Endothelial cell of umbilical vein (primary cell): ENCODE measurements around the gene SCN2B. TPM values are rescaled to one million over a fixed set of nuclear protein-coding genes. Genes with fewer than 3 reads are reported as not detected.

Source experiments
- BruUV-seq: library from RNA; stranded (reverse); fragments of 400-500 nt; replicated peaks from 2 replicates; lab custom pipeline; 2021; lab: Mats Ljungman, UMichigan
- CTCF ChIA-PET: fragments of 300-600, 350-600 bp; sonication (Branson Sonifier 250); formaldehyde crosslinking; loops from one replicate; lab custom pipeline; 2021; ENCODE audit warnings: antibody characterized with exemption, inconsistent platforms; lab: Charles Lee
- POLR2A ChIA-PET: fragments of 300-600, 350-600 bp; sonication (Branson Sonifier 250); formaldehyde crosslinking; loops from one replicate; lab custom pipeline; 2021; ENCODE audit warnings: antibody characterized with exemption, inconsistent platforms; lab: Charles Lee
- DNase-seq: peaks from one replicate; pipeline ENCODE4 v3.0.0-alpha.2; 2011; ENCODE audit warnings: low read depth, low spot score
- FAIRE-seq: peaks from 2 replicates; lab custom pipeline; 2011; peaks lifted over from hg19 to GRCh38; lab: Jason Lieb, UNC
- H2AFZ ChIP-seq: 2 replicates; pipeline ENCODE4 v1.6.0; 2012; ENCODE audit warnings: low read depth, low read length, control low read depth, inconsistent platforms
- H3K27ac ChIP-seq: 2 replicates; pipeline ENCODE4 v1.5.1; 2011; ENCODE audit warnings: low read depth, mild to moderate bottlenecking, control low read depth, low read length, moderate library complexity; ENCODE audit not compliant: insufficient read depth
- H3K27me3 ChIP-seq, 2 experiments: 2 replicates each; pipeline versions ENCODE4 v1.6.0 to v1.6.1; 2011; ENCODE audit warnings: low read length in 2 of 2, mixed read lengths in 1 of 2; ENCODE audit not compliant: control insufficient read depth in 2 of 2, insufficient read depth in 2 of 2
- H3K36me3 ChIP-seq, 2 experiments: 2 replicates in 1 of 2; 3 replicates in 1 of 2; pipeline ENCODE4 v1.5.1; 2011; ENCODE audit warnings: low read length in 2 of 2, mild to moderate bottlenecking in 1 of 2, moderate library complexity in 1 of 2; ENCODE audit not compliant: control insufficient read depth in 2 of 2, insufficient read depth in 2 of 2; ENCODE audit errors: extremely low read depth in 1 of 2
- H3K4me1 ChIP-seq: 3 replicates; pipeline ENCODE4 v1.5.1; 2011; ENCODE audit warnings: mild to moderate bottlenecking, low read length; ENCODE audit not compliant: control insufficient read depth, insufficient read depth; ENCODE audit errors: extremely low read depth
- H3K4me2 ChIP-seq: 2 replicates; pipeline ENCODE4 v1.6.1; 2011; ENCODE audit warnings: low read length, control low read depth, mixed read lengths; ENCODE audit not compliant: insufficient read depth
- H3K4me3 ChIP-seq, 3 experiments: fragments of 200-600 bp in 1 of 3; sonication (generic), shearing (Covaris generic) in 1 of 3; replicated peaks in 1 of 3; 2 replicates each; pipeline ENCODE4 v1.5.1; 2011 to 2016; ENCODE audit warnings: control low read depth in 3 of 3, low read length in 3 of 3, mild to moderate bottlenecking in 2 of 3, inconsistent platforms in 1 of 3, low read depth in 1 of 3, moderate library complexity in 1 of 3; ENCODE audit not compliant: insufficient read depth in 1 of 3
- H3K79me2 ChIP-seq: 2 replicates; pipeline ENCODE4 v1.6.0; 2012; ENCODE audit warnings: low read length, inconsistent platforms; ENCODE audit not compliant: control insufficient read depth, insufficient read depth
- H3K9ac ChIP-seq: replicated peaks from 2 replicates; pipeline ENCODE3; 2011; ENCODE audit warnings: low read length, control low read depth; ENCODE audit not compliant: insufficient read depth; ENCODE audit errors: extremely low read depth
- H3K9me1 ChIP-seq: replicated peaks from 3 replicates; pipeline ENCODE4 v1.6.0; 2011; ENCODE audit warnings: mild to moderate bottlenecking, low read length; ENCODE audit not compliant: control insufficient read depth, insufficient read depth; ENCODE audit errors: extremely low read depth
- H3K9me3 ChIP-seq: replicated peaks from 2 replicates; pipeline ENCODE4 v1.5.1; 2012; ENCODE audit warnings: low read length, inconsistent platforms; ENCODE audit not compliant: control insufficient read depth, insufficient read depth
- H4K20me1 ChIP-seq: replicated peaks from 2 replicates; pipeline ENCODE3; 2011; ENCODE audit warnings: mild to moderate bottlenecking, low read length; ENCODE audit not compliant: control insufficient read depth, insufficient read depth; ENCODE audit errors: extremely low read depth
- CTCF ChIP-seq, 2 donors: IDR thresholded peaks; 1 replicate in 1 of 2; 2 replicates in 1 of 2; pipeline ENCODE4 v1.5.1; 2011; ENCODE audit warnings: low read length in 2 of 2, mild to moderate bottlenecking in 2 of 2, moderate library complexity in 2 of 2, control low read depth in 1 of 2, inconsistent platforms in 1 of 2, low read depth in 1 of 2; ENCODE audit not compliant: insufficient read depth in 1 of 2; ENCODE audit errors: extremely low read depth in 1 of 2
- EZH2 ChIP-seq: IDR thresholded peaks from 2 replicates; pipeline ENCODE4 v1.6.1; 2012; ENCODE audit warnings: borderline replicate concordance, low read depth, mild to moderate bottlenecking, moderate library complexity, low read length, inconsistent platforms; ENCODE audit not compliant: severe bottlenecking
- FOS ChIP-seq: IDR thresholded peaks from 2 replicates; pipeline ENCODE4 v1.6.1; 2011; ENCODE audit warnings: mild to moderate bottlenecking, low read length, moderate library complexity, borderline replicate concordance; ENCODE audit not compliant: insufficient read depth
- GATA2 ChIP-seq: IDR thresholded peaks from 2 replicates; pipeline ENCODE4 v1.7.0; 2011; ENCODE audit warnings: low read depth, mild to moderate bottlenecking, moderate library complexity, mixed read lengths, low read length; ENCODE audit not compliant: insufficient read length, insufficient read depth
- JUN ChIP-seq: IDR thresholded peaks from 2 replicates; pipeline ENCODE4 v1.6.1; 2011; ENCODE audit warnings: borderline replicate concordance, low read depth; ENCODE audit not compliant: insufficient read length, insufficient read depth
- MAX ChIP-seq: IDR thresholded peaks from 2 replicates; pipeline ENCODE4 v1.6.1; 2011; ENCODE audit not compliant: insufficient read depth, insufficient read length
- MYC ChIP-seq: IDR thresholded peaks from one replicate; pipeline ENCODE4 v1.6.1; 2011; ENCODE audit warnings: mild to moderate bottlenecking, low read depth, low read length
- POLR2A ChIP-seq: IDR thresholded peaks from 2 replicates; pipeline ENCODE4 v1.6.1; 2012; ENCODE audit warnings: low read depth, mild to moderate bottlenecking, control low read depth, low read length
- POLR2AphosphoS5 ChIP-seq: IDR thresholded peaks from 2 replicates; pipeline ENCODE4 v1.6.1; 2012; ENCODE audit warnings: low read depth, mild to moderate bottlenecking, control low read depth, low read length, moderate library complexity; ENCODE audit not compliant: insufficient read depth
- dilution Hi-C: fragments of 300-500 bp; cut with MboI; formaldehyde crosslinking; loops from one replicate; pipeline ENCODE4 v1.15.0; 2019; ENCODE audit warnings: low sequenced_read_pairs; ENCODE audit not compliant: extremely low pct_ligation_motif_present
- intact Hi-C: fragments of 100-400 bp; cut with micrococcal nuclease; formaldehyde crosslinking; loops from one replicate; pipeline ENCODE4 v1.10.0; 2022
- polyA plus RNA-seq, 4 experiments: library from polyadenylated mRNA; depleted of rRNA in 3 of 4; stranded (reverse) in 3 of 4; unstranded in 1 of 4; fragments of >200 nt; gene quantifications; 2 replicates each; pipeline versions ENCODE4 v1.2.1 to v1.2.3, GENCODE V29; 2011 to 2012; ENCODE audit warnings: missing spikeins in 1 of 4
- total RNA-seq: library from RNA; stranded (reverse); gene quantifications from 2 replicates; pipeline ENCODE4 v1.2.3, GENCODE V29; 2021

Gene SCN2B
- total and polyA plus RNA-seq, 2 donors (not counting 3 experiments of a cell fraction or from before 2014, with no cell fraction given), result not detected

GRCh38 chr11:118126082-118126838, 50.2 kb downstream of the SCN2B start:
- FAIRE-seq, result no peak
- ChIA-PET CTCF (no interaction called here), POLR2A (no interaction called here)
- no peaks in the 10 kb centered on the region for H3K9me1 ChIP-seq
- no peak overlapping the region for H3K9ac ChIP-seq
- no peak overlapping the region for H3K4me3 ChIP-seq
- H3K79me2 ChIP-seq, result no peaks in the 10 kb centered on the region
- H3K36me3 ChIP-seq, result no peaks in the 10 kb centered on the region
- intact Hi-C loops (no loop called here), dilution Hi-C loops (no loop called here)
- DNase-seq, result no peak
- no peaks in the 10 kb centered on the region for H4K20me1 ChIP-seq
- H2AFZ ChIP-seq, result no peak overlapping the region
- H3K27me3 ChIP-seq, result peaks cover 8 to 10% of the 10 kb centered on the region in 2 experiments
- no peak overlapping the region for H3K27ac ChIP-seq
- TF ChIP-seq JUN, result no peak
- no TSS peak for BruUV-seq
- no peaks in the 10 kb centered on the region for H3K4me1 ChIP-seq
- H3K4me2 ChIP-seq, result no peak overlapping the region
- no peaks in the 10 kb centered on the region for H3K9me3 ChIP-seq

- POLR2A ChIA-PET, result no interaction called here
- no peak overlapping the region for H2AFZ ChIP-seq
- H3K4me1 ChIP-seq, result no peaks in the 10 kb centered on the region
- H3K4me2 ChIP-seq, result no peak overlapping the region
- no peak for FAIRE-seq
- BruUV-seq, result no TSS peak
- no peak overlapping the region for H3K27ac ChIP-seq
- H3K4me3 ChIP-seq, result no peak overlapping the region
- CTCF ChIA-PET, result no interaction called here
- H3K79me2 ChIP-seq, result no peaks in the 10 kb centered on the region
- dilution Hi-C loops (no loop called here), intact Hi-C loops (no loop called here)
- no peak for TF ChIP-seq GATA2
- no peak for TF ChIP-seq MAX
- no peak for TF ChIP-seq MYC
- TF ChIP-seq POLR2A, result no peak
- no peak for TF ChIP-seq POLR2AphosphoS5
- TF ChIP-seq FOS, result no peak
- TF ChIP-seq CTCF (IDR thresholded peaks at IDR 0.05; ENCODE audit: extremely low read depth in 1 of 2, insufficient read depth in 1 of 2, low read depth in 1 of 2, low read length in 2 of 2), result no peak
- TF ChIP-seq EZH2, result no peak
- TF ChIP-seq JUN, result no peak
- no peaks in the 10 kb centered on the region for H3K9me1 ChIP-seq
- peaks cover 5 to 17% of the 10 kb centered on the region in 2 experiments for H3K27me3 ChIP-seq
- no peaks in the 10 kb centered on the region for H3K9me3 ChIP-seq
- no peaks in the 10 kb centered on the region for H3K36me3 ChIP-seq
- DNase-seq, result no peak
- H3K9ac ChIP-seq, result no peak overlapping the region
- H4K20me1 ChIP-seq, result no peaks in the 10 kb centered on the region
These were observed 51.4 kb downstream of the SCN2B start for GRCh38 chr11:118124929-118125535.
